ENCODE results near the gene LHPP.

The LHPP gene

DNA sequence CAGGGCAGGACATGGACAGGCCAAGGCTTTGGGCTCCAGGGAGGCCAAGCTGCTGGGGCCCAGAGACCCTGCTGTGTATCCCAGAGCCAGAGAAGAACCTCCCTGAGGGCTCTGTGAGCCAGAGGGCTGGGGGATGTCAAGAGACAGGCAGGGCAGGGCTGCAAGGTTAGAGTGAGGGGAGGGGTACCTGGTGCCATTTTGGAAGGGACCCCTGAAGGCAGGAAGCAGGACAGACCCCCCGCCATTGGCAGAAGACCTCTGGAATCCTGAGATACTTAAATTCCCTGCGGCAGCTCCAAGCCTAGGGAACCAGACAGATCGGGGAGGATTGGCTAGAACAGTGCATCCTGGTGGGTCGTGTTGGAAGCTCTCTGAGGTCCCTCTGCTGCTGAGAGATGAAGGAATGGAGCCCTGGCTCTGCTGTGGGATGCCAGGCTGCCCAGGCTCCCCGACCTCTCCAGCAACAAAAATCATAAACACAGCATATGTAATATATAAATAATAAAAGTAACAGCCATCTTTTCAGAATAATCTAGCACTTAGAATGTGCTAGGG lies 75.0 kb downstream of the LHPP start:
- no peak overlapping the region for H3K4me3 ChIP-seq (ENCODE audit: low read depth, low read length)
- TF ChIP-seq, protein P1, sequence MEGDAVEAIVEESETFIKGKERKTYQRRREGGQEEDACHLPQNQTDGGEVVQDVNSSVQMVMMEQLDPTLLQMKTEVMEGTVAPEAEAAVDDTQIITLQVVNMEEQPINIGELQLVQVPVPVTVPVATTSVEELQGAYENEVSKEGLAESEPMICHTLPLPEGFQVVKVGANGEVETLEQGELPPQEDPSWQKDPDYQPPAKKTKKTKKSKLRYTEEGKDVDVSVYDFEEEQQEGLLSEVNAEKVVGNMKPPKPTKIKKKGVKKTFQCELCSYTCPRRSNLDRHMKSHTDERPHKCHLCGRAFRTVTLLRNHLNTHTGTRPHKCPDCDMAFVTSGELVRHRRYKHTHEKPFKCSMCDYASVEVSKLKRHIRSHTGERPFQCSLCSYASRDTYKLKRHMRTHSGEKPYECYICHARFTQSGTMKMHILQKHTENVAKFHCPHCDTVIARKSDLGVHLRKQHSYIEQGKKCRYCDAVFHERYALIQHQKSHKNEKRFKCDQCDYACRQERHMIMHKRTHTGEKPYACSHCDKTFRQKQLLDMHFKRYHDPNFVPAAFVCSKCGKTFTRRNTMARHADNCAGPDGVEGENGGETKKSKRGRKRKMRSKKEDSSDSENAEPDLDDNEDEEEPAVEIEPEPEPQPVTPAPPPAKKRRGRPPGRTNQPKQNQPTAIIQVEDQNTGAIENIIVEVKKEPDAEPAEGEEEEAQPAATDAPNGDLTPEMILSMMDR (conservative IDR thresholded peaks at IDR 0.05; ENCODE audit: low read depth, low read length): peak; percentile 29

DNA sequence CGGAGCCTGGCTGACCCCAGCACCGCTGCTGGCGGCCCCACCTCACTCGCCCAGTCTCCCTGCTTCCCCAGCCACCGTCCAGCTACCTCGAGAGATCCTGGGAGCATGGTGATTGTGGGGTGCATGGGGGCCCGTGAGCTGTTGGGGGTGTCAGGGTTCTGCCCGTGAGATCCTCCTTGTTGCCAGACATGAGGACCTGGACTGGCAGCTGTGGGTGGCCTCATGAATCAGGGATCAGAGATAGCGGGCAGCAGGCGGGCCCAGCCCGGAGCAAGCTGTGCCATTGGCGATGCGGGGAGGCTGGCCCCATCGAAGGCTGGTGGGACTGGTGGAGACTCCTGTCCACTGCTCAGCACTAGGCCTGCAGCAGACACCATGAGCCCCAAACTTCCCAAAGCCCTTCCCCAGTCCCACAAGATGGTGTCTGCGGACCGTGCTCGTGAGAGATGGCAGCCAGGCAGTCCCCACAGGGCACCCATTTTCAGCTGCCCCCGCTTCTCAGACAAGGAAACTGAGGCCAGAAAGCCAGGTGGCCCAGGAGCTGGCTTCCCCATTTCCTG lies 75.6 kb downstream of the LHPP start:
- TF ChIP-seq, protein P1 (conservative IDR thresholded peaks at IDR 0.05; ENCODE audit: low read depth, low read length): no peak
- H3K4me3 ChIP-seq (ENCODE audit: low read depth, low read length): no peak overlapping the region
- no peak for DNase-seq (ENCODE audit: low read depth)

More for the DNA sequence above, 75.0 kb downstream of the LHPP start:
- no peak for DNase-seq (ENCODE audit: low read depth)

DNA sequence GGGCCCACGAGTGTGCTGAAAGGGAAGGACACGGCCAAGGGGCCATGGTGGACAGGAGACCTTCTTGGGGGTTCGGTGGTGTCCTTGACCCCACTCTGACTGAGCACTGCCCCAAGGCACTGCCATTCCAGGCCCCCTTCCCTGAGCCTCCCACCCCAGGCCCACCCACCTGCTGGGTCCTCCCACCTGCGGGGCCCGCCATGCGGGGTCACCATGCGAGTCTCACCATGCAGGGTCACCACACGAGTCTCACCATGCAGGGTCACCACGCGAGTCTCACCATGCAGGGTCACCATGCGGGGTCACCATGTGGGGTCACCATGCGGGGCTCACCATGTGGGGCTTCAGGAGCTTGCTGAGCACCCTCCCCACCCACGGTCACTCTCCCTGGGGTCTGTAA lies 76.3 kb downstream of the LHPP start:
- TF ChIP-seq, protein P1 (conservative IDR thresholded peaks at IDR 0.05; ENCODE audit: low read depth, low read length): no peak
- DNase-seq (ENCODE audit: low read depth): no peak
- H3K4me3 ChIP-seq (ENCODE audit: low read depth, low read length): no peak overlapping the region

DNA sequence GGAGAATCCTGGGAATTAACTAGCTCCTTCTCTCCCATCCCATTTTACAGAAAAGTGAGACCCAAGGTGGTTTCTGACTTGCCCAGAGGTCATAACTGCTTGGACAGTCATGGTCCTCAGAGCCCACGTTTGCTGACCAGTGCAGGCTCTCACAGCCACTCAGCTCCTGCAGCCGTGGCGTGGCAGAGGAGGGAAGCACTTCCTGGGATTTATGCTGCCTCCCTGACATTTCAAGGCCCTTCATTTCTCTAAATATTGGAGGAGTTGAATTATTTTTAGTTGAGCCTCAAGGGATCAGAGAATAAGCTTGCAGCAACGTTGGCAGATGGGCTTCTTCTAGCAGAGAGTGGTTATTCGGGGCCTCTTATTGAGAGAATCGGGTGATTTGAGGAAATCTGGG lies 77.1 kb downstream of the LHPP start:
- TF ChIP-seq, protein P1 (conservative IDR thresholded peaks at IDR 0.05; ENCODE audit: low read depth, low read length): no peak
- H3K4me3 ChIP-seq (ENCODE audit: low read depth, low read length): no peak overlapping the region
- no peak for DNase-seq (ENCODE audit: low read depth)

DNA sequence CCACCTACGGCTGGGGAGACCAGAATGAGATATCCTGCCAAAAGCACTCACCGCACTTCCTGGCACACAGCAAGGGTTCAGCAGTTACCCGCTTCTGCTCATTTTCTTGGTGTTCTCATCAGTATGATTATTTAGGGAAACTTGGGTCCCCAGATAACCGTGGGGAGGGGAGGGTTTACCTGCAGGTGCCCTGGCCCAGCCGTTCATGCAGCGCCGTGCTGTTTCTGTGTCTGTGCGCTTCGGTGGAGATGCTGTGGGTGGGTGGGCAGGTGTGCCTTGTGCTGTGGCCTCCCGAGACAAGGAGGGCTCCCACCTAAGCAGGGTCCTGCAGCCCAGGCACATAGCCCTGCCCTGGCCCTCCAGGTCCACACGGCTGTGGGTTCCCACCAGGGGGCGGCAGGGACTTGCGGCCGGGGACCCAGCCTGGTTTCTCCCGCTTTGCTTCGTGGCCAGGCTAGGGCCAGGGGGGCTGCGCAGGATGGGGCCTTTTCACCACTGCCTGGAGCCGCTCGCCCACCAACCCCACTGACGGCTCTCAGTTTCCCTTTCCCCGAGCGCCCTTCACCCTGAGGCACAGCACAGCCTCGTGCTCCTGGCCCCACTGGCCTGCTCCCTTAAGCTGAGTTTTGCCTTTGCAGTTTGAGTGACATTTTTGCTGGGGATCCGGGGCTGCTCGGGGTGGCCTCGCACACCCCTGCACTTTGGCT lies 78.5 kb downstream of the LHPP start:
- no peak overlapping the region for H3K4me3 ChIP-seq (ENCODE audit: low read depth, low read length)
- TF ChIP-seq, protein P1 (conservative IDR thresholded peaks at IDR 0.05; ENCODE audit: low read depth, low read length): peak; percentile 87
- peak; percentile 56 for DNase-seq (ENCODE audit: low read depth)

DNA sequence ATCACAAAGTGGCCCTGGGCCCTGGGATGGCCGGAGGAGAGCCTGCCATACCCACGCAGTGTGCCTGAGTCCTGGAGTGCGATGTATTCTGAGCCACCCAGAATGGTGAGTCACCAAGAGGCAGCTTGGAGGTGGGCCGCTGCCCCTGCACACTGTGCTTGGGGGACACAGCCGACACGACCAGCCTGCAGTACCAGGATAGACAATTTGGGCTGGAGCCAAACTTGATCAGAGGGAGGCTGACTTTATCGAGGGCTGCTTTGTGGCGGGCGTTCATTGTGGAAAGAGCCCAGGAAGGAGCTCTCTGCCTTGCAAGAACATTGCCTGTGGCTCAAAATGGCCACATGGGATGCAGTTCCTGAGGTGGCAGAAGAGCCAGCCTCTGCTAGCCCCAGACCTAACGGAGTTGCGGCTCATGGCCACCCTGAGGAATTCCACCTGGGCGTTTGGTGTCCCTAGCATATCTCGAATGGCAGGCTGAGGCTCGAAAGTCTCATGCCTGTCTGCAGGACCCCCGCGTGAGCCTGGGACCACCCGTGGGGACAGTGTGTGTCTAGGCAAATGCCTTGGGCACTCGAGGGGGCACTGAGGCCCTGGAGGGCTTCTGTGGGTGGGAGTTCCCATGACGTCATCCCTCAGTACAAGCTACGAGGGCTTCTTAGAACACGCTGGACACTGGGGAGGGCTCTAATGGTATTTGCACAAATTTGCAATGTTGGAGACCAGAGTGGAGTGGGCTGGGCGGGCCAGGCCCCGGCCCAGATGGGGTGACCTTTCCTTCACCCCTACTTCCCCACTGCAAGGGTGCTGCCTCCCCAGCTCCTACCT lies 79.7 kb downstream of the LHPP start:
- no peak for DNase-seq (ENCODE audit: low read depth)
- no peak overlapping the region for H3K4me3 ChIP-seq (ENCODE audit: low read depth, low read length)
- TF ChIP-seq, protein P1 (conservative IDR thresholded peaks at IDR 0.05; ENCODE audit: low read depth, low read length): no peak
